ENCODE results near the gene MOB4. TPM values are rescaled to one million over a fixed set of nuclear protein-coding genes. Genes with fewer than 3 reads are reported as not detected.
"Not testable (repeated sequence)": the region's sequence is repeated elsewhere in the genome, so short reads cannot be mapped to it uniquely, and the experiment has no call there.

MOB4 gene
- total RNA-seq, 6 donors from 2014 or later: 6.7 to 34.2 (median 17.9) TPM

GRCh38 chr2:197577446-197577845 lies 61.6 kb downstream of the MOB4 start:
- ATAC-seq (ENCODE audit: low FRiP score in 2 of 2) (peak in 1 of 2 donors; percentile 38), DNase-seq (no peak)
- 86 to 90% methylated on average over 4 of the region's 4 CpGs for WGBS, 2 donors
- peaks cover 0 to 11% (median 3%) of the 10 kb centered on the region in 4 donors for H3K9me3 ChIP-seq
- H3K27me3 ChIP-seq: no peaks in the 10 kb centered on the region
- H3K4me3 ChIP-seq: no peak overlapping the region
- no peaks in the 10 kb centered on the region for H3K4me1 ChIP-seq
- TF ChIP-seq POLR2AphosphoS5 (IDR thresholded peaks at IDR 0.05): no peak
- TF ChIP-seq CTCF (IDR thresholded peaks at IDR 0.05): no peak
- no peak for TF ChIP-seq POLR2A (IDR thresholded peaks at IDR 0.05)
- TF ChIP-seq EP300 (IDR thresholded peaks at IDR 0.05): no peak
- H3K36me3 ChIP-seq: peaks cover 0 to 6% (median 0%) of the 10 kb centered on the region in 4 donors
- no peak overlapping the region for H3K27ac ChIP-seq

- not testable (repeated sequence) for H3K27ac ChIP-seq; H3K9me3 ChIP-seq; H3K27me3 ChIP-seq; H3K4me3 ChIP-seq; DNase-seq; H3K36me3 ChIP-seq; ATAC-seq (ENCODE audit: low FRiP score in 2 of 2); H3K4me1 ChIP-seq
- WGBS, 2 donors: 85 to 91% methylated on average over 2 of the region's 2 CpGs
These were observed 62.4 kb downstream of the MOB4 start for GRCh38 chr2:197578294-197578693.

- not testable (repeated sequence) for ATAC-seq (ENCODE audit: low FRiP score in 2 of 2); H3K9me3 ChIP-seq; H3K27ac ChIP-seq; DNase-seq; H3K36me3 ChIP-seq; H3K4me1 ChIP-seq; H3K4me3 ChIP-seq; H3K27me3 ChIP-seq
- WGBS, 2 donors: 90 to 93% methylated on average over 3 of the region's 3 CpGs
These were observed 64.3 kb downstream of the MOB4 start for GRCh38 chr2:197580166-197580565.

GRCh38 chr2:197587255-197587654 lies 71.4 kb downstream of the MOB4 start:
- H3K27ac ChIP-seq; H3K4me1 ChIP-seq; H3K4me3 ChIP-seq; ATAC-seq (ENCODE audit: low FRiP score in 2 of 2); H3K36me3 ChIP-seq; H3K9me3 ChIP-seq; H3K27me3 ChIP-seq; DNase-seq: not testable (repeated sequence)
- 92 to 96% methylated on average over 7 of the region's 7 CpGs for WGBS, 2 donors

- TF ChIP-seq POLR2AphosphoS5 (IDR thresholded peaks at IDR 0.05) (no peak), EP300 (IDR thresholded peaks at IDR 0.05) (no peak), CTCF (IDR thresholded peaks at IDR 0.05) (no peak), POLR2A (IDR thresholded peaks at IDR 0.05) (no peak)
- H3K4me1 ChIP-seq: no peaks in the 10 kb centered on the region
- peak in 1 of 2 donors; percentile 62 for DNase-seq
- H3K27me3 ChIP-seq: no peaks in the 10 kb centered on the region
- H3K4me3 ChIP-seq: no peak overlapping the region
- no peaks in the 10 kb centered on the region for H3K9me3 ChIP-seq
- H3K27ac ChIP-seq: no peak overlapping the region
- no peak for ATAC-seq (ENCODE audit: low FRiP score in 2 of 2)
- 84 to 91% methylated on average over 12 to 23 of the region's 32 CpGs for WGBS, 2 donors
- no peaks in the 10 kb centered on the region for H3K36me3 ChIP-seq
These were observed 75.6 kb downstream of the MOB4 start for GRCh38 chr2:197591339-197592072.

- WGBS, 2 donors: 71 to 77% methylated on average over 1 of the region's 1 CpG
These were observed 80.9 kb downstream of the MOB4 start for GRCh38 chr2:197596766-197597165.

More at GRCh38 chr2:197596766-197597165, 80.9 kb downstream of the MOB4 start:
- ATAC-seq (ENCODE audit: low FRiP score in 2 of 2): no peak
- Histone ChIP-seq H3K9me3 (no peaks in the 10 kb centered on the region), H3K36me3 (no peaks in the 10 kb centered on the region), H3K4me3 (no peak overlapping the region), H3K4me1 (no peaks in the 10 kb centered on the region), H3K27me3 (no peaks in the 10 kb centered on the region), H3K27ac (no peak overlapping the region)
- no peak for DNase-seq
- TF ChIP-seq POLR2AphosphoS5 (IDR thresholded peaks at IDR 0.05) (no peak), EP300 (IDR thresholded peaks at IDR 0.05) (no peak), POLR2A (IDR thresholded peaks at IDR 0.05) (no peak), CTCF (IDR thresholded peaks at IDR 0.05) (no peak)

Data from upper lobe of left lung (tissue), 6 donors.